K562 (cell line): ENCODE results near the gene CDKN2D. TPM values are rescaled to one million over a fixed set of nuclear protein-coding genes. Genes with fewer than 3 reads are reported as not detected.

Source experiments
- ARID2 ChIP-seq: fragments of 450-650 bp; IDR thresholded peaks from 2 replicates; pipeline ENCODE4 v1.6.1; 2017; ENCODE audit warnings: antibody characterized with exemption, mild to moderate bottlenecking
- CGGBP1 ChIP-seq: fragments of 250-450 bp; sonication (Bioruptor Pico); IDR thresholded peaks from 2 replicates; pipeline ENCODE4 v1.9.0; 2021; ENCODE audit warnings: mild to moderate bottlenecking
- CSDE1 ChIP-seq, 2 experiments: fragments of 450-650 bp; IDR thresholded peaks; 2 replicates each; pipeline ENCODE4 v1.6.1; 2016; ENCODE audit warnings: mild to moderate bottlenecking in 1 of 2
- HNRNPLL ChIP-seq: fragments of 200-400 bp; formaldehyde crosslinking; IDR thresholded peaks from 2 replicates; pipeline ENCODE4 v1.6.1; 2017; ENCODE audit warnings: low read length, low read depth, mild to moderate bottlenecking; ENCODE audit not compliant: poor library complexity, severe bottlenecking
- ILF3 ChIP-seq: fragments of 450-650 bp; IDR thresholded peaks from 2 replicates; pipeline ENCODE4 v1.6.1; 2018; ENCODE audit warnings: antibody characterized with exemption, mild to moderate bottlenecking, moderate library complexity, borderline replicate concordance
- IRF1 ChIP-seq: sonication (generic); formaldehyde crosslinking; IDR thresholded peaks from 2 replicates; pipeline ENCODE4 v1.8.0; 2022; ENCODE audit warnings: missing genetic modification reagents, mild to moderate bottlenecking, borderline replicate concordance
- PCBP2 ChIP-seq: fragments of 200-400 bp; formaldehyde crosslinking; IDR thresholded peaks from 2 replicates; pipeline ENCODE4 v1.6.1; 2018; ENCODE audit warnings: low read length, low read depth, mild to moderate bottlenecking, moderate library complexity; ENCODE audit not compliant: poor library complexity, severe bottlenecking
- RCOR1 ChIP-seq, 2 experiments: IDR thresholded peaks; 2 replicates each; pipeline ENCODE4 v1.6.1; 2012; ENCODE audit warnings: low read depth in 2 of 2, low read length in 2 of 2, borderline replicate concordance in 1 of 2, improper control_type of control experiment in 1 of 2
- TBL1XR1 ChIP-seq, 2 experiments: IDR thresholded peaks; 2 replicates each; pipeline ENCODE4 v1.6.1; 2012; ENCODE audit warnings: improper control_type of control experiment in 2 of 2, low read length in 2 of 2, mild to moderate bottlenecking in 1 of 2
- TEAD1 ChIP-seq, 2 experiments: fragments of 450-650 bp in 1 of 2; sonication (generic) in 1 of 2; formaldehyde crosslinking; IDR thresholded peaks; 2 replicates each; pipeline versions ENCODE4 v1.4.0 to v1.8.0; 2020 to 2022; ENCODE audit warnings: mild to moderate bottlenecking in 2 of 2, missing genetic modification reagents in 1 of 2
- TGIF2 ChIP-seq: sonication (generic); formaldehyde crosslinking; IDR thresholded peaks from 2 replicates; pipeline ENCODE4 v1.8.1; 2022; ENCODE audit warnings: mild to moderate bottlenecking, missing genetic modification reagents, moderate library complexity
- ZMIZ1 ChIP-seq, 2 experiments: fragments of 150-350 bp in 1 of 2; IDR thresholded peaks; 2 replicates each; pipeline ENCODE4 v1.6.1; 2012 to 2016; ENCODE audit warnings: low read depth in 2 of 2, low read length in 2 of 2, mild to moderate bottlenecking in 1 of 2, moderate library complexity in 1 of 2
- ZNF407 ChIP-seq: fragments of 450-650 bp; IDR thresholded peaks from 2 replicates; pipeline ENCODE4 v1.6.1; 2016; ENCODE audit warnings: low read depth
- polyA plus RNA-seq, 8 experiments: library from polyadenylated mRNA; depleted of rRNA in 4 of 8; stranded (reverse) in 5 of 8; unstranded in 3 of 8; fragments of >200 nt; fragmentation: Nextera tagmentation in 2 of 8; fragmentation: Illumina TruSeq in 1 of 8; extraction: Ambion mirVana in 2 of 8; extraction: Trizol in 1 of 8; gene quantifications; 2 replicates each; pipeline versions ENCODE4 v1.2.1 to v1.2.3, GENCODE V29; 2011 to 2014; ENCODE audit warnings: inconsistent platforms in 1 of 8, missing spikeins in 1 of 8
- total RNA-seq, 7 experiments: library from RNA; depleted of rRNA in 6 of 7; stranded (reverse); fragments of >200 nt in 6 of 7; fragmentation: Illumina TruSeq in 2 of 7; extraction: Trizol in 2 of 7; gene quantifications; 2 replicates each; pipeline versions ENCODE4 v1.2.1 to v1.2.3, GENCODE V29; 2011 to 2021; ENCODE audit warnings: low replicate concordance in 1 of 7

Gene CDKN2D
- total and polyA plus RNA-seq, 9 of the 15 experiments (the other 6 are each of a cell fraction or from before 2014, with no cell fraction given): 0.41 to 8.2 (median 3.7) TPM

- TF ChIP-seq HNRNPLL (peak; percentile 55), PCBP2 (no peak), IRF1 (CRISPR knock-in tag) (no peak), CSDE1 (IDR thresholded peaks at IDR 0.05) (no peak), TGIF2 (CRISPR knock-in tag) (no peak), ZNF407 (no peak), TBL1XR1 (IDR thresholded peaks at IDR 0.05; ENCODE audit: low read length in 2 of 2) (no peak), ARID2 (peak; percentile 97), ILF3 (no peak), TEAD1 (CRISPR knock-in tag; IDR thresholded peaks at IDR 0.05) (no peak), RCOR1 (IDR thresholded peaks at IDR 0.05; ENCODE audit: borderline replicate concordance in 1 of 2, low read depth in 2 of 2, low read length in 2 of 2) (peak; percentile 37 to 82; a peak in 3 of 4 replicates), CGGBP1 (CRISPR knock-in tag) (no peak), ZMIZ1 (IDR thresholded peaks at IDR 0.05; ENCODE audit: low read depth in 2 of 2, low read length in 2 of 2) (0 out of 4 replicates have a peak, but pooled peaks of 1 of the 2 experiments have one; percentile 35)
These were observed 12.3 kb upstream of the CDKN2D start (continued) for GRCh38 chr19:10580979-10581631.
